ENCODE measurements around the gene PANK2.
"Not testable (repeated sequence)": the region's sequence is repeated elsewhere in the genome, so short reads cannot be mapped to it uniquely, and the experiment has no call there.

Gene PANK2

DNA sequence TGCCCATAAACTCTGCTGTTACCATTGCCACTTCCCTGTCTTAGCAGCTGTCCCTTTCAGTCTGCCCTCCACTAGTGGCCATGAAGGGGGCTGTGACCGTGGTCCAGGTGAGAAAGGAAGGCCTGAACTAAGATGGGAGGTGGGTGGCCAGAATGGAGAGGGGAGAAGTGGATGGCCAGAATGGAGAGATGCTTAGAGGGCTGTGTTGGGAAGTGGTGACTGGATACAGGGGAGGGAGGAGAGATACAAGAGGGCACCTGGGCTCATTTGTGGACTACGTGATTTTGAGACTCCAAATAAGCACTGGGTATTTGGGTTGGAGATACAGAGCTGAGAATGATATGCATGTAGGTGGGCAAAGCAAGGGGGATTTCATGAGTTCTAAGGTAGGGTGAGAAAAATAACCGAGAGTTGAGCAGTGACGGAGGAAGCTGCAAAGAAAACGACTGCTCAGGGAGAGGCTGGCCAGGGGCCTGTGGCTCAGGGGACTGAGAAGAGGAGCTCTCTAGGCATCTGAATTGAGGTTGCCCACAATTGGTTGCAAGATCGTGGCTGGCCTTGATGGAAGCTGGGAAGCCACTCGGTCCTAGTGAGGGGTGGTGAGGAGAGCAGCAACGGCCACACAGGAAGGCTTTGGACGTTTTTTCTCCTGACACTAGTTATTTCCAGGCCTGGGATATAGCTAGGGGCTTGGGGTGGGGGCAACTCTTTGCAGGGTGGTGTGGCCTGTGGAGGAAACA is 36.9 kb downstream of the PANK2 start:
- no peak for DNase-seq (ENCODE audit: low read depth in 4 of 4, low spot score in 1 of 4)

DNA sequence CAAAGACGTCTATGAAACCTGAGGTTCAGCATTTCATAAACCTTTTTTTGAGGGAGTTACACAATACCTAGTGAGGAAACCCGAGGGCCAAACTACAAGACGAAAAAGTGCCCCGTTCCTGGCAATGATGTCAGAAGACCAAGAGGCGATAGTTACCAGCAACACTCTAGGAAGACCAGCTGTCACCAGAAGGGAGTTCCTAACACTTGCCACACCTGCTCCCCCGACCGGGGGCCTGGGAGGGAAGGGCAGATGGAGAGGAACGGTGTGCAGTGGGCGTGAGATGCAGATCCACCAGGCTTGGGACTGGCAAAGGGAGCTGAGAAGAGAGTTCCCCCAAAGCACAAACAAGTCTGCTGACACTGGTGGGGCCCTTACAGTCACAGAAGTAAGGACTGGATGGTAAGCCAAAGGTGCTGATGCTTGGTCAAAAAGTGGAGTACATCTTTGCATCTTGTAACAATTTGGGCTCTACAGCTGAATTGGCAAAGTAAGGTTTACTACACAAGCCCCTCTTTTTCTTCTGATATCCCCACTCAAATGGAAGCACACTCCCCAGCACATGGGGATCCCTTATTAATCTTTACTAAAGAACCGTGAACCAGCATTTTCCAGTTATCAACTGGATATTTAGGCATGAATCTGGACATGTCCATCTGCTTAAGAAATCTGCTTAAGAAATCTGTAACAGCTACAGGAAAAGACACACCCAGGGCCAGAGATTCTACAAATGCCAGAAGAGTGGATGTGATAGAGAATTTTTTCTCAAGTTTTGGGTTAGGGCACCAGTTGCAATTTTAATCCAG is 38.5 kb downstream of the PANK2 start:
- no peak for DNase-seq (ENCODE audit: low read depth in 4 of 4, low spot score in 1 of 4)

DNA sequence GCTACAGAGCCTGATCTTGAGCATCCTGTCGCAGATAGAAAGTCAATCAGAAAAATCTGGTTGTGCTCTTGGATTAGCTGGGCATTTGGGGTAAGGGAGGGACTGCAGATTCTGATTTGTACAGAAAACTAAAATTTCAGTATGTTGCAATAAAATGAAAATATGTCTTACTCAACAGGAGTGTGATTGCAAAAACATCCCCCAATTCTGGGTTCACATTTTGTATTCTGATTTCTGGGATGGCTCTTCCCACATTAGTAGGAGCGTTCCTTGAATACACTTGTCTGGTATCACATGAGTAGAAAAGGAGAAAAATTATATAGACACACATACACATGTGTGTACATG is 40.5 kb downstream of the PANK2 start:
- DNase-seq (ENCODE audit: low read depth in 4 of 4, low spot score in 1 of 4) = no peak

DNA sequence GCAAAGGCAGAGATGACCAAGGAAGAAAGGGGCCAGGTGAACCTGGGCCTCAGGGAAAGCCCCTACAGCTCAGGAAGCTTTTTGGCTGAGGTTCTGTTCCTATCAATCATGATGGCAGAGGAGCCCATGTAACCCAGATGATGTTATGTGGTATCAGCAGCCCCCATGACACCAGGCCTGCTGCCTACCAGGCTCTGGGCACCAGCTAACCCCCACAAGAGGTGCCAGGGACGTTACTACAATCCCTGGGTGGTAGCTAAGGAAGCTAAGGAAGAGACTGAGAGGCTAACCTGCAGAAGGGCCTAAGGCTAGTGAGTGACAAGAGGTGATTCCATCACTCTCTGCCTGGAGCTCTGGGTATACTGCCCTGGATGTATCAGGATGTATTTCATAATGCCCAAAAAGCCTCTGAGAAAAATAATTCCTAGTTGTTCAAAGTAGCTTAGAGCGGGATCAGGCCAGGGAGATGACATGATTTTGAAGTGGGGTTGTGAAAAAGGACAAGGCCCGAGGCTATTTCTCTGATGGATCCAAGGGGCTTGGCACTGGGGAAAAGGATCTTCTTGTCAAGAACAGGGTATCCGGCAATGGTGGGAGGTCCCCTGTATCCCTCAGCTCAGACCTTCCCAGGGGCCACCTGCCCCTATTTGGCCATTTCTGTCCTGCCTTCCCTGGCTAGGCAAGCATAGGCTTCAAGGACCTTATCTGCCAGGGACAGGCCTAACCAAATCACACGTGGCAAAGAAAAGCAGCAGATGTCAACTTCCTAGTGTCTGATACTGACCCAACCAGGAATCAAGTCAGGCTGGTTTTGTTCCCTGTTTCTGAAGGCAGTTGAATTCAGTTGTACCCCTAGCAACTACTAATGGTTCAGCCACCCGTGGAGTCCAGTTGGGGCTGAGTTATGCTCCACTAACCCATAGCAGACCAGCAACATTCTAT is 41.3 kb downstream of the PANK2 start:
- no peak for DNase-seq (ENCODE audit: low read depth in 4 of 4, low spot score in 1 of 4)

DNA sequence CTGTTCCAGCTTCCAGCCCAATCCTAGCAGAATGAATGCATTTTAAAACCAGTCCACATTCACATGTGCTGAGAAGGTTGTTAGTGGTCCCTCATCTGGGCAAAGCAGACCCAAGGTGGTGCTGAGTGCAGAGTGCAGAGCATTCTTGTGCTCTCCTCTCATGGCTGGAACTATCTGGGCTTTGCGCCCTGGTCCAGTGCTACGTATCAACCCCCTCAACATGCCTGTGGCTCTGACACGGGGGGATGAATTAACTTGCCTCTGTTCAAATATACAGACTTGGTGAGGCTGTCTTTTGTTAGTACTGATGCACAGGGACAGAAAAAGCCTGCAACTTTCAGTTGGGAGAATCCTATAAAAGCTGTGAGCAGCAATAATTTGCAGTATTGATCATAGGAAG is 42.5 kb downstream of the PANK2 start:
- no peak for DNase-seq (ENCODE audit: low read depth in 4 of 4, low spot score in 1 of 4)

DNA sequence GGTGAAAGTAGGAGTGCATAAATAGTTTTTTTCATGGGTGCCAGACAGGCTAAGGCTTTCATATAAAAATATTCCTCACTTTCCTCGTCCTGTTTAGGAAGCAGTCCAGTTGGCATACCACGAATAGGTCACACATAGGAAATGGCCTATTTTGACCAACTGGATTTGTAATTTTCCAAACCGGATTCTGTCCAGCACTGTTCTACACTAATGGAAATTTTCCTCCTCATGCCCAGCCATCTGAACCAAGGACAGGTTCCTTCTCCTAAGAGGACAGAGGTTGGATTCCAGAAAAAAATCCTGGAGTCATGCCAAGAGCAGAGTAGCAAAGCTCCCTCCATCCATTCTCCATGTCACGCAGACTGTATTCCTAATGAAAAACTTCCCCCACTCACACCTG is 43.1 kb downstream of the PANK2 start:
- no peak for DNase-seq (ENCODE audit: low read depth in 4 of 4, low spot score in 1 of 4)

DNA sequence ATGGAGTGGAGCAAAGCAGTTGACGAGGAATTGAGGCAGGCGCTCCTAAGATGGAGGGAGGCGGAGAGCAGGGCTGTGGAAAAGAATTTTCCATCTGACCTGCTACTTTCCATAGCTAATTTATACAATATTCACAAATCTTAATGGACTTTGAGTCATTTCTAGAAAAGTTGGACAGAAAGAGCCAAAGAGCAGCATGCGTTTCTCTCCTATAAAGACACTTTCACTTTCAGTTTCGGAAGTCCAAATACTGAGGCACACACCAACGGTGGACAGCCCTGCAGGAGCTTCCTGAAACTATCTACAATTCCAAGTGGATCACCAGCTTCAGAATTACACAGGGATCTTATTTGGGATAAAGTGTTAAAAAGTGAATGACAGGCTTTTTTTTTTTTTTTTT is 43.5 kb downstream of the PANK2 start:
- no peak for DNase-seq (ENCODE audit: low read depth in 4 of 4, low spot score in 1 of 4)

DNA sequence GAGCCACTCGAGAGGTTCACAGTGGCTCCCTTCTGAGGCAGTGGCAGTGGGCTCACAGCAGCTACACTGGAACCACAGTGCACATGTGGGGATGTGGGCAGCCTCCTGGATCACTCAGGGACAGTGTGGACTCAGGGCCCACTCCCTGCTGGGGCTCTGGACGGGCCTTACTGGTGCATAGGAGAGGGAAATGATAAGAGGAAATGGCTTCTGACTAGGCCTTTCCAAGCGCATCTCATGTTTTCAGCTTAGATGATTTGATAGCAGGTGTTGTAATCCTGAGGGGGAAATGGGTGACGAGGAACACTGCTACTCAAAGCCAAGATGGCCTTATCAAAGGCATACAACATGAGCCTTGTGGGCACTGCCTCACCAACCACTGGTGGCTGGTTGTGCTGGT is 44.0 kb downstream of the PANK2 start:
- DNase-seq (ENCODE audit: low read depth in 4 of 4, low spot score in 1 of 4) = no peak

DNA sequence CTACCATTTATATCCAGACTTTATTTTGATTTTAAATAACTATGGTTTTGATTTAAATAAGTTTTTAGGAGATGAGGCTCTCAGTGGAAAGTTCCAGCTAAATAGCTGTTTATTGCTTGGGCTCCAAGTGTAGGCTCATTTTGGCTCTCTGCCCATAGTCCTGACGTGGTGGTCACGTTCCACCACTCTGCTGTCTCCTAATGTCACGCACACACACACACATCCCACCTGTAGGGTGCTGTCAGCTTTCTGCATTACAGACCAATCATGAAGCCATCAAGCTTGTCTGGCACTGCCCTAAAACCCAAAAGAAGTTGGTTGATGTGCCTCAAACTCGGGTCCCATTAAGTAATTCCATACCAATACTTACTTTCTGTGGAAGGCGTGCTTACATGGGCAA is 45.4 kb downstream of the PANK2 start:
- DNase-seq (ENCODE audit: low read depth in 4 of 4, low spot score in 1 of 4) = no peak

DNA sequence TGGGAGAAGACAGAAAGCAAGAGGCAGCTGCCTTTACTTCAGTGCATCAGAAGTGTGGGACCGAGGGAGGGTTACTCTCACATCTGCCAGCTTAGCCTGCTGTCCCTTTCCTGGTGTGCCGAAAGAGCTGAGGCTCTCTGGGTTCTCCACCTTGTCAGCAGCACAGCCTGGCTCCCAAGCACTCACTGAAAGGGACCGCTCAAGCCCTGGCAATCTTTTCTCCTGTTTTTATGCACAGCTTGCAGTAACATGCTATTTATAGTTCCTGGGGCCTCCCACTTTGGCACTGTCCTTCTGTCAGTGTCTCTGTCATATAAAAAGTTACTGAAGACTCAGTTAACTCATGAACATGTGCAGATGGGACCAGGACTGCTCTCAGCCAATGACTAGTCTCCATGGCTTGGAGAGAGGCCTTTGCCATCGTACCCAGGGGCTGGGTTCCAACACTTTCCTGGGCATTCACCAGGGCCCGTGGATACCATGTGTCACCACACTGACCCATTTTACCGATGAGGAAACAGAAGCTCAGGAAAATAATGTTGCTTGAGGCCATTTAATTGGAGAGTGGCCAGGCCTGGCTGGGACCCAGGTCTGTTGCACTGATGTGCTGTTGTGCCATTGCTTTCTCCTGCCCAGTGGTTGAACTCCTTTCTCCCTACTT is 46.2 kb downstream of the PANK2 start:
- no peak for DNase-seq (ENCODE audit: low read depth in 4 of 4, low spot score in 1 of 4)

DNA sequence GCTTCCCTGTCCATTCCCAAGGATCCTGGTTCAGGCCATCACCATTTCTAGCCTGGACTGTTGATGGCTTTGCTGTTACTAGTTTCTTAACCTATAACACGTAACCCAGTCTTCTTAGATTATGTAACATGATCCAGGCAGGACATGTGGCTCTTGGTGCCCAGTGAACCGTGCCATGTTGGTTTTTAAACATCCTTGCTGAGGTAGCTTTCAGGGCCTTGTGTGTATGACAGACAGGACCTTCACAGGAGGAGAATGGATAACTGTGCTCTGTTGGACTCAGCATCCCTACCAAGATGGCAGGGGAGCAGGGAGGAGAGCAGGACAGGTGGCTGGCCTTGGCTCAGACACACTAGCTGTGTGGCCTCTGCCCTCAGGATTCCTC is 46.8 kb downstream of the PANK2 start:
- no peak for DNase-seq (ENCODE audit: low read depth in 4 of 4, low spot score in 1 of 4)

DNA sequence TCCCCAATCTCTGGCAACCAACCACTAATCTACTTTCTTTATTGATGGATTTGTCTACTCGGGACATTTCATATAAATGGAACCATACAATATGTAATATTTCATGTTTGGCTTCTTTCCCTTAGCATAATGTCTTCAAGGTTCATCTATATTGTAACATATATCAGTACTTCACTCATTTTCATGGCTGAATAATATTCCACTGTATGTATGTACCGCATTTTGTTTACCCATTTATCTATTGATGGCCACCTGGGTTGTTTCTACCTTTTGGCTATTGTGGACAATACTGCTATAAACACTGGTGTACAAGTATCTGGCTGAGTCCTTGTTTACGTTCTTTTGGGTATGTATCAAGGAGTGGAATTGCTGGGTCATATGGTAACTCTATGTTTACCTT is 48.4 kb downstream of the PANK2 start:
- DNase-seq (ENCODE audit: low read depth in 4 of 4, low spot score in 1 of 4) = no peak

DNA sequence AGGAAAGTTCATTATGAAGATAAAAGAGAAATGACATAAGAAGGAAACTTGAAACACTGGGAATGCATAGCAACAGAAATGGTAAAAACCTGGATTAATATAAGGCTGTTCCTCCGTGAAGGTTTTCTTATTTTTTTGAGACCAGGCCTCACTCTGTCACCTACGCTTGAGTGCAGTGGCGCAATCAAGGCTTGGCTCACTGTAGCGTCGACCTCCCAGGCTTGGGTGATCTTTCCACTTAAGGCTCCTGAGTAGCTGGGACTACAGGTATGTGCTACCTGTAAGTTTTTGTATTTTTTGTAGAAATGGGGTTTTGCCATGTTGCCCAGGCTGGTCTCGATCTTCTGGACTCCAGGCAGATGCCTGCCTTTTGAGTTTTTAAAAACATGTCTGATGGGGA is 51.7 kb downstream of the PANK2 start:
- DNase-seq (ENCODE audit: low read depth in 4 of 4, low spot score in 1 of 4) = no peak

DNA sequence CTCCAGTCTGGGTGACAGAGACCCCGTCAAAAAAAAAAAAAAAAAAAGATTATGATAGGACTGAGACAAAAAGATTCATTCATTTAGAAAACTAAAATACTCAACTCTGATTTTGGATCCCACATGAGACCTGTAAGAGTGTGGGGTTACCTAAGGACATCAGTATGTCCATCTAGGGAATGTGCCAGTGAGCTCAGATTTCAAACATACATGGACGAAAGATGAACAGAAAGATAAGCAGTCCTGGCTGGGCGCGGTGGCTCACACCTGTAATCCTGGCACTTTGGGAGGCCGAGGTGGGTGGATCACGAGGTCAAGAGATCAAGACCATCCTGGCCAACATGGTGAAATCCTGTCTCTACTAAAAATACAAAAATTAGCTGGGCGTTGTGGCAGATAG is 57.5 kb downstream of the PANK2 start:
- DNase-seq (ENCODE audit: low read depth in 4 of 4, low spot score in 1 of 4) = not testable (repeated sequence)

DNA sequence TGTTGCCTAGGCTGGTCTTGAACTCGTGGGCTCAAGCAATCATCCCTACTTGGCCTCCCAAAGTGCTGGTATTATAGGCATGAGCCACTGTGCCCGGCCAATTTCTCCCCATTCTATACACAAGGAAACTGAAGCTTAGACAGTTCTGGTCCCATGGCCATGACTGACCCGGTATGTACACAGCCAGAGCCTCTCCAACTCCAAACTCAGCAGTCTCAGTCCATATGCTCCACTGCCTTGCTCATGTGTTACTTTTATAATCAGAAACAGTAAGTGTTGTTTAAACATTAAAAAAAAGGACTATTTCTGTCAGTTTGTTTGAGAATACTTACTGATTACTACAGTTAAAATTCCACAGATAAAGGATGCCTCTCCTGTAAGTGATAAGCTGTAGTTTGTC is 75.5 kb downstream of the PANK2 start:
- DNase-seq (ENCODE audit: low read depth in 4 of 4, low spot score in 1 of 4) = no peak

DNA sequence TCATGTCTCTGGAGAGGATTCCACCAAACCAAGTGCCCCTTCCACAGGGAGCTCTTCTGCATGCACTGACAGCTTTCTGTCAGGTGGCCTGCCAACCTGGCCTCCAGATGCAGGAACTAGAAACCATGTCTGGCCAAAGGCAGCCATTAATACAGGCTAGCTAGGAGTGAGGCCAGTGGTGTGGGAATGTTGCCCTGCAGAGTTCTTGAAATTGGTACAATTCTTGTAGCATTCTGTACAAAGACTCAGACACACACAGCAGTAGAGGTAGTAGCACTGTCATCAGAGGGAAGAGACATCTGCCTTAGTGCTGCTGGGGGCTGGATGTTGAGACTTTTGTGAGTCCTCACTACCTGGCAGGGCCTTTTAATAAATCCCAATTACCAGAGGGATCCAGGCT is 77.4 kb downstream of the PANK2 start:
- no peak for DNase-seq (ENCODE audit: low read depth in 4 of 4, low spot score in 1 of 4)

DNA sequence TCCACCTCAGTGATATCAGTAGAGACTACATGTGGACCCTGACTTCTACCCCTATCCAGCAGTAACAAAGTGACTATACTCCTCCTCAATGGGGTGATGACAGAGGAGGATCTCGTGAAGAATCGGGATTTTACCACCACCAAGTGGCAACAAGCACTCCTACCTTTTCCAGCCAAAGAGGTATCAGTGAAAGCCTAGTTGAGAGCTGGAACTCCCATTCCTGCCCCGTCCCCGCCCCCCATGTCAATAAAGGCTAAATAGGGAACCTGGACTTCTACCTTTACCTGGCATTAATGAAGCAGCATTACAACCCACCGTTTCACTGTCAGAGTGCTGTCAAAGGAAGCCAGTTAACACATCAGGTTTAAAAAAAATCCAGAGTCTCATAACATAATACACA is 80.8 kb downstream of the PANK2 start:
- no peak for DNase-seq (ENCODE audit: low read depth in 4 of 4, low spot score in 1 of 4)

DNA sequence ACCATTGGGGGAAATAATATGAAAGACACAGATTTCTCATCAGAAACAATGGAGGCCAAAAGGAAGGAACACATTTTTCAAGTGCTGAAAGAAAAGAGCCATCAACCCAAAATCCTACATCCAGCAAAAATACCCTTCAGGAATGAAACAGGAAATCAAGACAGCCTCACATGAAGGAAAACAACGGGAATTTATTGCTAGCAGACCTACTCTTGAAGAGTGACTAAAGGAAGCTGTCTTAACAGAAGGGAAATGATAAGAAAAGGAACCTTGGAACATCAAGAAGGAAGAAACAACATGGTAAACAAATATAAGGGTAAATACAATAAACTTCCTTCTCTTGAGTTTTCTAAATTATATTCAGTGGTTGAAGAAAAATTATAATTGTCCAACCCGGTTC is 82.0 kb downstream of the PANK2 start:
- no peak for DNase-seq (ENCODE audit: low read depth in 4 of 4, low spot score in 1 of 4)

DNA sequence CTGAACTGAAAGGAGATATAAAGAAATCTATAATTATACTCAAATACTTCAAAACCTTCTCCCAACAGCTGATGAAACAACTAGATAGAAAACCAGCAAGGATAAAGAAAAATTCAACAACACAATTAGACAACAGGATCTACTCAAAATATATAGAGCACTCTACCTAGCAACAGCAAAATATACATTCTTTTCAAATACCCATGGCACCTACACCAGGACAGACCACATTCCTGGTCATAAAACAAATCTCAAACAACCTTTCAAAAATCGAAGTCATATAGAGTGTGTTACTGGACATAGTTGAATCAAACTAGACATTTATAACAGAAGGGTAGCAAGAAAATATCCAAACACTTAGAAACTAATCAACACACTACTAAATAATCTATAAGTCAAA is 83.0 kb downstream of the PANK2 start:
- no peak for DNase-seq (ENCODE audit: low read depth in 4 of 4, low spot score in 1 of 4)

DNA sequence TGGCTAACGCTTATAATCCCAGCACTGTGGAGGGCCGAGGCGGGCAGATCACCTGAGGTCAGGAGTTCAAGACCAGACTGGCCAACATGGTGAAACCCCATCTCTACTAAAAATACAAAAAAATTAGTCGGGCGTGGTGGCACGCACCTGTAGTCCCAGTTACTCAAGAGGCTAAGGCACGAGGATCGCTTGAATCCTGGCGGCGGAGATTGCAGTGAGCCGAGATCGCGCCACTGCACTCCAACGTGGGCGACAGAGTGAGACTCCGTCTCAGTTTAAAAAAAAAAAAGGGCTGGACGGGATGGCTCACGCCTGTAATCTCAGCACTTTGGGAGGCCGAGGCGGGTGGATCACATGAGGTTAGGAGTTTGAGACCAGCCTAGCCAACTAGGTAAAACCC is 83.4 kb downstream of the PANK2 start:
- DNase-seq (ENCODE audit: low read depth in 4 of 4, low spot score in 1 of 4) = not testable (repeated sequence)

DNA sequence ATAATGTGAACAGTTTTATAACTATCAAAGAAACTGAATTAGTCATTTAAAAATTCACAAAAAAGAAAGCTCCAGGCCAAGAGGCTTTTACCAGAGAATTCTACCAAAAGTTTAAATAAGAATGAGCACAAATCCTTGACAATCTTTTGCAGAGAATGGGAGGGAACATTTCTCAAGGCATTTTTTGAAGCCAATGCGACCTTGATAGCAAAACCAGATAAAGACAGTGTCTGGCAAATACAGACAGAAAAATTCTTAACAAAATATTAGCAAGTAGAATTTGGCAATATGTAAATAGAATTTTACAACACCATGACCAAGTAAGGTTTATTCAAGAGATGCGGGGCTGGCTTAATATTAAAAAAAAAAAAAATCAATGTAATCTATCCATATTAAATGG is 84.5 kb downstream of the PANK2 start:
- no peak for DNase-seq (ENCODE audit: low read depth in 4 of 4, low spot score in 1 of 4)

Measured in stimulated activated CD4-positive, alpha-beta T cell treated with anti-CD3 and anti-CD28 coated beads, Interleukin-1b, Interleukin-23, amount 100 ng/mL, for 24 hours (primary cell).